Suppressor macrophage treated with lipopolysaccharide for 1 hour (primary cell): ENCODE measurements around the gene KCNB1.

ENCODE experiments used
- DNase-seq, 3 donors: peaks; one replicate each; pipeline ENCODE4 v3.0.0-alpha.2; 2020 to 2022

KCNB1 gene

GRCh38 chr20:49482621-49483017 is at the start of gene KCNB1:
KCNB1 (minus strand) TSS chr20:49482668; CDS start chr20:49482480, 188 bp downstream.
- DNase-seq, result peak; percentile 25 to 57 (median 29)

DNA sequence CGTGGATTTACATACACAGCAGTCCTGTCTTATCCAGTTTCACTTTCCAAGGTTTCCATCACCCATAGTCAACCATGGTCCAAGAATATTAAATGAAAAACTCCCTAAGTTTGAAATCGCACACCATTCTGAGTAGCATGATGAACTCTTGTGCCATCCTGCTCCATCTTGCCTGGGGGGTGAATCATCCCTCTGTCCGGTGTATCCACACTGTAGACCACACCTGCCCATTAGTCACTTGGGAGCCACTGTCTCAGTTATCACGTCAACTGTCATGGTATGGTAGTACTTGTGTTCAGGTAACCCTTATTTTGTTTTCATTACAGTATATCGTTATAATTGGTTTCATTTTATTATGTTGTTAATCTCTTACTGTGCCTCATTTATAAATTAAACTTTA is 47.0 kb upstream of the KCNB1 start:
- no peak for DNase-seq

DNA sequence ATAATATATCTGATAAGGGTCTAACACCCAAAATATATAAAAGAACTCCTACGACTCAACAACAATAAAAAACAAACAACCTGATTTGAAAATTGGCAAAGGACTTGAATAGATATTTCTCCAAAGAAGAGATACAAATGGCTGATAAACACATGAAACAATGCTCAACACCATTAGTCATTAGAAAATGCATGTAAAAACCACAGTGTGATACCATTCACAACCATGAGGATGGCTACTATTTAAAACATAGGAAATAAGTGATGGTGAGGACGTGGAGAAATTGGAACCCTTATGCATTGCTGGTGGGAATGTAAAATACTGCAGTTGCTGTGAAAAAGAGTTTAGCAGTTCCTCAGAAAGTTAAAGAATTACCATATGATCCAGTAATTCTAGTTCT is 44.1 kb upstream of the KCNB1 start:
- no peak for DNase-seq

- DNase-seq, result no peak
Observed at GRCh38 chr20:49526056-49526455, 43.6 kb upstream of the KCNB1 start.

DNA sequence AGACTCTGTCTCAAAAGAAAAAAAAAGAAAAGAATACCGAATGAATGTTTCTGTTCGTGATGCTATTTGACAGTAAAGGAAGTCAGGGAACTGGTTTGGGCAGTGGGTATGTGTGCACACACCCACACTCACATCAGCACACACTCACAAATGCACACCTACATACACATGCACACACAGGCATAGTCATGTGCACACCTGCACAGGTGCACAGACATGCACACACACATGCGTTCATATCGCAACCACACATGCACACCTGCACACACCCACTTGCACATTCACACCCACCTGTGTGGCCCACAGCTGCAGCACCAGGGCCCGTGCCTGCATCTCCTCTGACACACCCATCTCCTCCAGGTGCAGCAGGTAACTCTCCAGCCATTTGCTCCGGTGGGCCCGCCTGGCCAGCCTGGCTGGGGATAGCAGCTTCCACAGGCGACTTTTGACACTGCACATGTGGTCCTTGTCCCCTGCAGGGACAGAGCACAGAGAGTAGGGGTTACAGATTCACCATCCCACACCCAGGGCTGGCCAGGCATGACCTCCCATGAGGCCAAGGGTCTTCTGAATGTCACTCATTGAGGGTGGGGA is 41.4 kb upstream of the KCNB1 start:
- DNase-seq, result no peak

DNA sequence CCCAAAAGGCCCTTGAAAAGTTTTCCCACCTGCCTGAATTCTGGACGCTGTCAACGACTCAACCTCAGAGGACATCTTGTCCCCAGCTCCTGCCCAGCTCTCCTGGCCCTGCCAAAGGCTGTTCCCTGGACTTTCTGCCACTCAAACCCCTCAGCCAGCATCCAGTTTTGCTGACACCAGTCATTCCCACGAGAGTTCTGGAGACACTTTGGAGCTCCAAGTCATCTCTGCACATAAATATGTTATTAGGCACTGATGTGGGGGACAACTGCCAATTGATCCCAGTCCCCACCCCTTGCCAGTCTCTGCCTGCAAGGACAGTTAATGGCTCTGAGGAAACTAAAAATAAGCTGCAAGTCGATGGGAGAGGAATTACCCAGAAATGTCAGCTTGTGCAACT is 38.9 kb upstream of the KCNB1 start:
- no peak for DNase-seq

DNA sequence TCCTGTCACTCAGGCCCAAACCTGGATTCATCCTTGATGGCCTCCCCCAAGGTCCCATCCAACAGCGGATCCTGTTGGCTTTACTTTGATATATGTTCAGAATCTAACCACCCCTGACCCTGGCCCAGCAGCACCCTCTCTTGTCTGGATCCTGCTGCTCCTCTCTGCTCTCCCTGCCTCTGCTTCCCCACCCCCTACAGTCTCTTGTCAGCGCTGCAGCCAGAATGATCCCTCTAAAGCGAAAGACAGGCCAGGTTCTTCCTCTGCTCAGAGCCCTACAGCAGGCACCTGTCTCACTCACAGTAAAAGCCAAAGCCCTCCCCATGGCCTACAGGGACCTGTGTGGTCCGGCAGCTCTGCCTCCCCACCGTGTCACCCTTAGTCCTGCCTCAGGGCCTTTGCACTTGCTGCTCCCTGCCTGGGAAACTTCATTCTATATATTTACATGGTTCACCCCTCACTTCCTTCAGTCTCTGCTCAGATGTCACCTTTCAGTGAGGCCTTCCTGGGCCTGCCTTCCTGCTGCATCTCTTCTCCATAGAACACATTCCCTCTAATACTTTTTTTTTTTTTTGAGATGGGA is 37.4 kb upstream of the KCNB1 start:
- DNase-seq, result no peak

DNA sequence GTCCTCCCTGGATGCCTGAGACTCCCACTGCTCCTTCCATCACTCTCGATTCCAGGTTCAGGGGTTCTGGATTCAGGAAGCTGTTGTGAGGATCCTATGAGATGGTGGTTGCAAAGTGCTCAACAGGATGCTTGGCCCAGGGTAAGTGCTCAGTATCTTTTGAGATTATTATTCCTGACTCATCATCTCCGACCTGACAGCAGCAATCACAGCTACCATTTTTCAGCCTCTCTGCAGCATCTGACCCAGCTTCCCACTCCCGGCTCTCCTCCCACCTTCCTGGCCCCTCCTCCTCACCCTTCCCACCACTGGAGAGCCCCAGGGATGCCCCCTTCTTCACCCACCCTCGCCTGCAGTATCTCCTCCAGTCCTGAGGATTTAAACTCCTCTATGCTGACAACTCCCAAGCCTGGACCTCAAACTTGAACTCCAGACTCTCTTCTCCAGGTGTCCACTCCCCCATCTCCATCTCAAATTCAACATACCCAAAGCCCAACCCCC is 36.8 kb upstream of the KCNB1 start:
- DNase-seq, result no peak

DNA sequence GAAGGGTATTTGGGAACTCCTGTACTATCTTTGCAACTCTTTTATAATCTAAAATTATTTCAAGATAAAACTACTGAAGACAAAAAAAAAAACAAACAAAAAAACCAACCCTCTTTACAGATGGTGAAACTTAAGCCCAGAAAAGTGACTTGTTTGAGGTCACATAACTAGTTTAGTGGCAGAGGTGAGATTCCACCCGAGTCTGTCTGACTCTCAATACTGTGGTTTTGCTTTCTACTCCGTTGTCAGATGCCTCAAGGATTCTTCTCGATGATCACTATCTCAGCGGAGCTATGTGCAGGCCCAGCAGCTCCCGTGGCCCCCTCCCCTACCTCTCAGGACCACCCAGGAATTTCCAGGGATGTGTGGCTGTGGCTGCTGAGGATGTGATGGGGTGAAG is 36.1 kb upstream of the KCNB1 start:
- no peak for DNase-seq

DNA sequence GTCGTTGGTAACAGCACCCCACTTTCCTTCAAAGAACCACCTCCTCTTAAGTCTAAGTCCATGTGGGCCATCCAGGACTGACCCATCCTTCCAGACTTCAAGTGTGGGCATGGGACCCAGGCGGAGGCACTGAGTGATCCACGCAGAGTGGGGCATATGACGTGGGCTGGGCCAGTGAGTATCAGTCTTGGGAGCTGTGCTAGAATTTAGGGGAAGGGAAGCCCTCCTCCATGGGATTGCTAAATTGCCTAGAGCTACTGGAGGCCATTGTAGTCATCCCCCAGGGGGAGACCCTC is 35.3 kb upstream of the KCNB1 start:
- no peak for DNase-seq

GRCh38 chr20:49516916-49517804 is 34.7 kb upstream of the KCNB1 start:
- DNase-seq, result no peak

GRCh38 chr20:49515586-49515985 is 33.1 kb upstream of the KCNB1 start:
- no peak for DNase-seq

DNA sequence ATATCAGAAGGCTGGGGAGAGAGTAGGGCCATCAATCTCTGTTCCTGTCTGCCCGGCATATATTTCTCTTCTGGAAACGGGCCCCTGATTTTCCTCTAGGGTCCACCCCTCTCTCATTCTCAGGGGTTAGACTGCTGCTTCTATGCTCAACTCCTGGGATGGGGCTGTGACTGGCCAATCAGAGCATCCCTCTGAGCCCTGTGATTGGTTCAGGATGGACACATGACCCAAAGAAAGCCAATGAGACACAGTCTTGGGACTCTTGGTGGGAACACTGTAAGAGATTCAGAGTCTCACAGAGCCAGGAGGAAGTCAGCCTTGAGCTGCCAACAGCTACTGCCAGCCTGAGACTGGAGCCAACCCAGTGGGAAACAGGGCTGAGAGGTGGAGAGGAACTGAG is 31.0 kb upstream of the KCNB1 start:
- DNase-seq, result no peak

DNA sequence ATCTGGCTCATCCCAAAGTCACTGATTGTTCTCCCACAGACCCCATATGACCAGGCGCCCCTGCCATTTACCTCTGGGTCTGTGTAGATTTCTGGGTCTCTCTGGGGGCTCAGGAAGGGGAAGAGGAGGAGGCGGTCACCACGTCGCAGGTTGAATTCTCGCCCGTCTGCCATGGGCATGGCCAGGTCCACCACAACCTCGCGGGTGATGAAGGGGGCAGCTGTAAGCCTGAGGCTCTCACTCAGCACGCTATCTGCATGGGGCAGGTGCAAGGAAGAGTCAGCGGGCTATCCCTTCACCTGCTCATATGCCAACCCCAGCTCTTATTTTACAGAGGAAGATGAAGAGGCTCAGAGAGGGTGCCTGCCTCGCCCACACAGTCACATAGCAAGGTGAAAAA is 30.5 kb upstream of the KCNB1 start:
- DNase-seq, result no peak

- DNase-seq, result no peak
Observed at GRCh38 chr20:49511788-49512525, 29.5 kb upstream of the KCNB1 start.

- DNase-seq, result no peak
Observed at GRCh38 chr20:49510562-49511122, 28.2 kb upstream of the KCNB1 start.

- peak; percentile 50 to 60 (median 56) for DNase-seq
Observed at GRCh38 chr20:49508435-49509199, 26.1 kb upstream of the KCNB1 start.

GRCh38 chr20:49507741-49508434 is 25.4 kb upstream of the KCNB1 start:
- DNase-seq, result no peak

DNA sequence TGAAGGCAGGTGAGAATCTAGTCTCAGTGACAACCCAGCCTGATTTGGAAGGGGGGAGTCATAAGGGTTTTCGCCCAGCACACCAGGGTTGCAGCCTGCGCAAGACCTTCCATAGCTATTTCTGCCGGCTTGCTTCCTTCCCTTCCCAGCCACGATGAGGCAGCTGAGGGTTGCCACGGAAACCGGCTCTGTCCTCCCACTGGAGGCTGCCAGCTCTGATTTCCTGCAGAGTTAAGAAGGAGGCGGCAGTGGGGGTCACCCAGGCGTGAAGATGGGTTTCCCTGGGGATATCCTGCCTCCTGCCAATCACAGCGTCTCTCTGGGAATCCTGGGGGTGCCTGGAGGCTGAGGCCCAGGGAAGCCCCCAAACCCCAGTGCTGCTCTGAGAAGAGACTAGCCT is 23.1 kb upstream of the KCNB1 start:
- peak; percentile 39 to 53 (median 40) for DNase-seq

DNA sequence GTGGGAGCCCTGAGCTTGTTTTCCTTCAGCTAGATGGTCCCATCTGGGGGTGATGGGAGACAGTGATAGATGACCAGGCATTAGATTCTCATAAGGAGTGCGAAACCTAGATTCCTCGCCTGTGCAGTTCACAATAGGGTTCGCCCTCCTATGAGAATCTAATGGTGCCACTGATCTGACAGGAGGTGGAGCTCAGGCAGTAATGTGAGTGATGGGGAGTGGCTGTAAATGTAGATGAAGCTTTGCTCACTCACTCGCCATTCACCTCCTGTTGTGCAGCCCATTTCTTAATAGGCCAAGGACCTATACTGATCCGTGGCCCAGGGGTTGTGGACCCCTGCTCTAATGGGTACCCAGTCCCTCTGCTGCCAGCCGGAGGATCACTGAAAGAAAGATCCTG is 20.7 kb upstream of the KCNB1 start:
- DNase-seq, result no peak

GRCh38 chr20:49501917-49502316 is 19.4 kb upstream of the KCNB1 start:
- peak in 1 of 3 donors; percentile 13 for DNase-seq

DNA sequence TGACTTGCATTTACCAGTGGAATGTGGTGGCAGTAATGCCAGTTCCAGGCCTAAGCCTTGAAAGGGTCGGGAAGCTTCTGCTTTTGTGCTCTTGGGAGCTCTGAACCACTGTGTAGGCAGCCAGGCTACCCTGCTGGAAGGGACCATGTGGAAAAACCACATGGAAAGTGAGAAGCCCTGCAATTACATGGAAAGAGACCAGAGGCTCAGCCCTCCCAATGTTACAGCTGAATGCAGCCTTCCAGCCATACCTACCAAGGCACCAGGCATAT is 14.9 kb upstream of the KCNB1 start:
- DNase-seq, result no peak
